HG03460 (cell line): Measurements from ENCODE around the gene FHAD1.

Experiments used
- ATAC-seq: cut with Tn5 transposase; IDR thresholded peaks from one replicate; pipeline ENCODE4 v1.9.1; 2021; ENCODE audit not compliant: unreplicated experiment

The FHAD1 gene

DNA sequence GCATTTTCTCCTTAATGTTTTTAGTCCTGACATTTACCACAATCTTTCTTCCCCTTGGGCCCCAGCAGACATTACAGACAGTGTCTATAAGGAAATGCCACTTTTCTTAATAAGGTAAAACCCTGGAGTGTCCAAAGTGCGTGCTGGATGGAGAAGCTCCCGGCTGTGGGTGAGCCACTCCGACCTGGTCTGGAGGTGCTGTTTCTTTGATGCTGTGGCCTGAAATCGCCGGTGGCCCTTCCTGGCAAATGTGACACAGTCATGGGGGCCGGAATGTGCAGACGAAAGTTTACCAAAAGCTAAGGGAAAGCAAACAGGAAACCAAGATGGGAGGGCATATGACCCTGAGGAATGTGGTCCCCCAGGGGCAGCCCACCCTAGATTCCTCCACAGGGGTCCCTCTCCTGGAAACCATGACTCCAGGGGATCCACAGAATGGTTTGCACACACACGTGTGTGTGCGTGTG is 77.9 kb downstream of the FHAD1 start:
- ATAC-seq, result no peak

DNA sequence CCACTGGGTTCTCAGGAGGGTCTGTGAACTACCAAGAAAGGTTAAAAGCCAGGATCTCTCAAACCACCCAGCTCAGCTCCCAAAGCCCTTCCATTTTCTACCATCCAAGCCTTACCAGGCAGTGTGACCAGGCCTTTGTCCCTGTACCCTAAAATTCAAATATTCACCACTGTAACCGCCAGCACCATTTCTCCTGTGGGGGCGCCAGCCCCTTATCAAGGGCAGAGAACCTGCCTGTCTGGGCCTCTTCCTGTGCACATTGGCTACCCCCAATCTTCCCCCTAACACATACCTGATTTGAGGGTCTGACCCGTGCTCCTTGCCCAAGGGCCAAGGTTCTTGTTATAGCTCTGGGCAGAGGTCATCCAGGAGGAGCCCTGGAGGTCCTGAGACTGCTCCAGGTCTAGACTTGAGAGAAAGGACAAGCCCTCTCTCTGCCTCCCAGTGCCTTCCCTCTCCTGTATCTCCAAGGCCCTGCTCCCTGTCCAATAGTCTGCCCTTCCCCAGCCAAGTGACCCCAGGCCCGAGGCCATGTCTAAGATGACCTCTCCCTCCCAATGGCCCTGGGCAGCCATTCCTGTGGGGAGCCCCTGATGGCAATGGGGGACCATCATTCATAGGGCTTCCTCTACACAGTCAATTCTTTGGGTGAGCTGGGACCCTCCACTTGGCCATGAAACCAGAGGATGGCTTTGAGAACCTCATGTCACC is 78.5 kb downstream of the FHAD1 start:
- no peak for ATAC-seq

DNA sequence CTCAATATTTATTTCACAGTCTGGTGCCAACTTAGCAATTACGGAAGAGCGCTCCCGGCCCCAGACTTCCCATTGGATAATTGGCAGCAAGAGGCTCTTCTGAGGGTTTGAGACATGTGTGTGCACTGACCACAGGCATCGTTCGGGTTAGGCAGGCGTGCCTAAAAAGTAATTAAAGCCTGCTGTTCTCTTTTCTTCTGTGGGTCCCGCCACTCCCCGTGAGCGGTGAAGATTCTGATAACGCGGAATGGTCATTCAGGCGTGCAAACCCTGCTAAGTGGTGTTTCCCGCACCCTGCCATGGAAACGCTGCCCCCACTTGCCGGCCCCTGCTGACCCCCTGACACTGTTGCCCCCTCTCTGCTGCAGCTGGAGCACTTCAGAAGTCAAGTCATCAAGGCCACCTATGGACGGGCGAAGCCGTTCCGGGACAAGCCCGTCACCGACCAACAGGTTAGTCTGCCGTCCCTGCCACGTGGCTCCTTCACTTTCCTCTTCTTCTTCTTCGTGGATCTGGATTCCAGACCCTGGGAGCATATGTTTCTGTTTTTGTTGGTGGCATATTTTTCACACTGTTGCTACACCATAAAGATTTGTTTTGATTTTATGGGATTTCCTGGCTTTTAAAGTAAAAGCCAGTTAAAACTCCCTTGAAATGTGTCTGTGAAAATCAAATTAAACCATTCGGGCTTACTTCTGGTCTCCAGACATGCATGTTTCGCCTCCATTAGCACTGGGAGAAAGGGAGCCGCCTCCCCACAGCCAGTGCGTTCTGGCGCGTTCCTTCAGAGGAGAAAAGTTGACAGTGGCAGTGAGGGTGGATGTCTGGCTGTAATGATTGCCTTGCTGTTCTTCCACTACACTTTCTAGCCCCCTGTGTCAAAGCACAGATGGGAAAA is 79.9 kb downstream of the FHAD1 start:
- no peak for ATAC-seq

DNA sequence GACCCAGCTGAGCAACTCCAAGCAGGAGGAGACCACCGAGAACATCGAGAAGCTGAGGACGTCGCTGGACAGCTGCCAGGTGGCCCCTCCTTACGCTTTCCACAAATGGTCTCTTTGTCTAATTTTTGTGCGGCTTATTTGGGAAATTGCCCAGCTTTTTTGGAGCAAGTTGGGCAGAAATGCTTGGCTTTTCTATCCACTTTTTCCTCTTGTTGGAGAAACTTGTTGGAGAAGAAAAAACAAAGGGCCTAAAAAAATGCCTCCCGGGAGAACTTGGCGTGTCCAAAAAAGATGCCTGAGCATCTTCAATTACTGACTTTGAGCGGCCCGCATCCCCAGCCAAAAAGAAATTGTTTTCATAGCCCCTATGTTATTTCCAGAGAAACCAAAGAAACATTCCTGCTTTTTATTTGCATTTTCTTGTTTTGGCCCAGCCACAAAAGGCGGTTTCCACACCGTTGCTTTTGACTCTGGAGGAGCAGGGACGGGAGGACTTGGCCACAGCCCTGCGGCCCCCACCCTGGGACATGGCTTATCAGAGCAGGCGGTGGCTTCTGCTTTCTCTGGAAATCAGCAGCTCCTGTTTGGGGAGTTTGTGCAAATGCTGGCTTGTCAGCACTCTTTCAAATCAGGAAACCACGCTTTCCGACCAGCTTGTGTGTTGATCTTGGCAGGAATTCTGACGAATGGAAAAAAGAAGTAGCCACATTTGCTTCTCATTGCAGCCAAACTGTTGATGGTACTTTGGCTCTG is 81.5 kb downstream of the FHAD1 start:
- no peak for ATAC-seq

DNA sequence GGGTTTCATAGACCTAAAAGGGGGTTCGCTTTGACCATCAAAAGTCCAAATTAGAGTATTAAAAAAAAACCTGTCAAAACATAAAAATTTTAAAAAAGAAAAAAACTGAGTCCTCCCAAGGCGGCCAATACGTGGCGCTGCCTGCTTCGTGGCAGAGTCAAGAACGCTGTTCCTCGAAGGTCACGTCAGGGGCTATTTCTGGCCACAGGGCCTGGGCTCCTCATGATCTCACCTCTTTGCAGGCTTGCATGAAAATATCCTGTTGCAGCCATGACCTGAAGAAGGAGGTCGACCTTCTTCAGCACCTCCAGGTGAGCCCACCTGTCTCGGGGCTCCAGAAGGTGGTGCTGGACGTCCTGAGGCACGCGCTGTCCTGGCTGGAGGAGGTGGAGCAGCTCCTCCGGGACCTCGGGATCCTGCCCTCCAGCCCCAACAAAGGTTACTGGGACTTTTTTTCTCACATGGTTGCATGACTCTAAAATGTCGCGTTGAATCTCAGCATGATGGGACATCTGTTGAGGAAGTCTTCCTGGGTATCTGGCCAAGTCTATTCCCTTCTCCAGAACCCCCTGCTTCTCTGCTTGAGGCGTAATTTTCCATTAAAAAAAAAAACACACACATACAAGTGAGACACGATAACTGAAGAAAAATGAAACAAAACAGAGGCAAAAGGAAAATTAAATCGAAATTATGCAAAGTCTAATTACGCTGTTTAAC is 82.2 kb downstream of the FHAD1 start:
- ATAC-seq, result no peak

DNA sequence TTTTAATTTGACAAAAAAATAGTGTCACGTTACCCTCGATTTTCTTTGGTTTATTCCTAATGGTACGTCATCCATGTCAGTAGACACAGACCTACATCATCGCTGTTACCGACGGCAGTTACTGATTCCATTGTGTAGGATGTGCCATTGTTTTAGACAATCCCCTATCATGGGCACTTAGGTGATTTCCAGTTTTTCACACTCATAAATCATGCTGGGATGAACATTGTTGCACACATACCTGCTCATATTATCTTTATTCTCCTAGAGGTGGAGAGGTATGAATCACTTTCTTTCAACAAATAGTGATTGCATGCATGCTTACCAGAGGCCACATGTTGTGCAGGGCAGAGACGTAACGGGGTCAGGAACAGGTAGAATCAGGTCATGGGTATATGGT is 83.0 kb downstream of the FHAD1 start:
- ATAC-seq, result no peak

DNA sequence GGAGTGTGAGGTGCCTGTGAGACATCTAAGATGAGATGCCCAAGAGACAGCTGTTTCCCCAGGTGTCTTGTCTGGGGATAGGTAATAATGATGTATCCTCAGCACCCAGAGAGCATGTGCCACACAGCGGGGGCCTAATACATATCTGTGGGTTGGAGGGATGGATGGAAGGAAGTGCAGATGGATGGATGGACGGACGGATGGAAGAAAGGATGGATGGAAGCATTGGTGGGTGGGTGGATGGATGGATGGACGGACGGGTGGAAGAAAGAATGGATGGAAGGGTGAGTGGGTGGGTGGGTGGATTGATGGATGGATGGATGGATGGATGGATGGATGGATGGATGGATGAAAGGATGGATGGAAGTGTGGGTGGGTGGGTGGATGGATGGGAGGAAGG is 84.2 kb downstream of the FHAD1 start:
- ATAC-seq, result no peak

DNA sequence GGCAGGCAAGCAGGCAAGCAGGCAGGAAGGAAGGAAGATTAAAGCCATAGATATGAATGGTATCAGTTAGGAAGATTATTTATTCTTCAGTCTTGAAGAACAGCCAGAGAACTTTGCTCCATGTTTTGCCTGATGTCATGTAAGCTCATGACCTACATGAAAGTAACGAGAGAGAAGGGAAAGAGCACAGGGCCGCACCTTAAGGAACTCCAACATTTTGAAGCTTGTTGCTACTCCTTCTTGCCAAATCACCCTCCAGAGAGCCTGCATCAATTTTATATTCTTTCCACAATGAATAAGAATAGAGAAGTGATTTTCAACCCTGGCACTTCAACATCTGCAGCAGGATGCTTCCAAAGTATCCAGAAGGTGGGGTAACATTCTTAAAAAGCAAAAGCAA is 84.7 kb downstream of the FHAD1 start:
- ATAC-seq, result no peak

DNA sequence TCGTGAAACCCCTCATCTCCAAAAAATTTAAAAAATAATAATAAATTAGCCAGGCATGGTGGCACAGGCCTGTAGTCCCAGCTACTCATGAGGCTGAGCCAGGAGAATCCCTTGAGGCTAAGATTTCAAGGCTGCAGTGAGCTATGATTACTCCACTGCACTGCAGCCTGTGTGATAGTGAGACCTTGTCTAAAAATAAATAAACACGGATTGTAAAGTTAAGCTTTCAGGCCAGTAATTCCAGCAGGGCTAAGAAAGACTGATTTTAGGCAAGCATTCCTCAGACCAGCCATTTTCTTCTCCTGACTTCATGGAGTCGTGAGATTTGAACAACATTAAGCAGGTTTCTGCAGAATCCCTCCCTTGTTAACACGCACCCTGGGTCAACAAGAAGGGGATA is 85.5 kb downstream of the FHAD1 start:
- no peak for ATAC-seq

DNA sequence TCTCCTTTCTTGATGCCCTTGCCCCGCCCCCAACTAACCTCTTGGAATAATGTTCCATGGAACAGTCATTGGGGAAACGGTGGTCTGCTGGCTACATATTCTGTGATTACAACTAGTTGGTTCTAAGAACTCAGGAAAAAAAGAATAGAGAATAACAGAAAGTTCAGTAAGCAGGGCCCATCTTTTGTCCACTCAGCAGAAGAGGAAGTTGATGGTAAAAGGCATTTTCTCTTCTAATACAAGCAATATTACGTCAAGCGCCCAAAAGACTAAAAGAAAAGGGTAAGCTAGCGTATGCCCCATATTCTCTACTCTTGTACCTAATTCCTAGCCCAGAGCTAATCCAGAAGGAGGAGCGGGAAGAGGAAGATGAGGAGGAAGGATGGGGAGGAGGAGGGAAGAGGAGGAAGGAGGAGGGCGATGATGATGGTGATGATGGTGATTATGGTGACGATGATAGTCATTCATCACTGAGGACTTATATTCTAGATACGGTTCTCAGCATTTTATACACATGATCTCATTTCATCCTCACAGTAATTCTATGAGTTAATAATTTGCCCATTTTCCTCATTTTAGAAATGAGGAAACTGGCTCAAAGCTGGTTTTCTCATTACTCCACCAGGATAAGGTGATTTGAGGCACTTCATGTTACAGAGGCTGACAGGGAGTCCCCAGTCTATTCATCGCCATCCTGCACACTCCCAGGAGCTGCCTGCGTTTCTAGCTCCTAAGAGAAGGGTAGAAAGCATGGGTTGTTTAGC is 86.1 kb downstream of the FHAD1 start:
- no peak for ATAC-seq

DNA sequence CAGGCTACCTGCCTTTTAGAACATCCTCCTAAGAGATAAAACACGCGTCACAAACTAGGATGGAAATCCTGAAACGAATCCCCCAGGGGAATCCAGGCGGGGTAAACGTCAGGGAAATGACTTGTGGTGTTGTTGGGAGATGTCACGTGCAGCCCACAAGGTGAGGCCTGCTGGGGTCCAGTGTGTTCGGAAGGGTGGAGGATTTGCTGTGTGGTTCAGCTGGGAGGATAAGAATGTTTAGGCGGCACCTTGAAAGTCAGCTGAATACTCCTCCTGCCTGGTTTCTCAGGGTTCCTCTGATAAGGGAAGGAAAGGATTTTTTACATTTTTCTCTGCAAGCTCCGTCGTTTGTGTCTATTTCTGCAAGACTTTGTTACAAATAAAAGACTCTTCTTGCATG is 88.0 kb downstream of the FHAD1 start:
- ATAC-seq, result no peak

DNA sequence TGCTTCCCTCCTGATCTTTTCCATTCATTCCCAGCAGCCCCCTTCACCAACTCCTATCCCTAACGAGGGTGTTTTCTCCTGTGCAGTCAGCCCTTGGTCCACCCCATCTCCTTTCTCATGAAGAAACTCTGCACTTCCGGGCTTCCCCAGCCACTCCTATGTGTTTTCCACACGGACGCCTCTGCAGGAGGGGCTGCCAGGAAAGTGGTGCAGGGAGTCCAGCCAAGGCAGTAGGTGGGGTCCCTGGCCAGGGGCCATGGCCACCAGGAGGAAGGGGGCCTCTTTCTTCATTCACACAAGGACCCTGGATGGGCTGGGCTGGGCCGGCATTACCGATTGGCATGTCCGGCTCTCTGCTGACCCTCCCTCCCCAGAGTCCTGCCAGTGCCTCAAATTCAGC is 89.8 kb downstream of the FHAD1 start:
- no peak for ATAC-seq

DNA sequence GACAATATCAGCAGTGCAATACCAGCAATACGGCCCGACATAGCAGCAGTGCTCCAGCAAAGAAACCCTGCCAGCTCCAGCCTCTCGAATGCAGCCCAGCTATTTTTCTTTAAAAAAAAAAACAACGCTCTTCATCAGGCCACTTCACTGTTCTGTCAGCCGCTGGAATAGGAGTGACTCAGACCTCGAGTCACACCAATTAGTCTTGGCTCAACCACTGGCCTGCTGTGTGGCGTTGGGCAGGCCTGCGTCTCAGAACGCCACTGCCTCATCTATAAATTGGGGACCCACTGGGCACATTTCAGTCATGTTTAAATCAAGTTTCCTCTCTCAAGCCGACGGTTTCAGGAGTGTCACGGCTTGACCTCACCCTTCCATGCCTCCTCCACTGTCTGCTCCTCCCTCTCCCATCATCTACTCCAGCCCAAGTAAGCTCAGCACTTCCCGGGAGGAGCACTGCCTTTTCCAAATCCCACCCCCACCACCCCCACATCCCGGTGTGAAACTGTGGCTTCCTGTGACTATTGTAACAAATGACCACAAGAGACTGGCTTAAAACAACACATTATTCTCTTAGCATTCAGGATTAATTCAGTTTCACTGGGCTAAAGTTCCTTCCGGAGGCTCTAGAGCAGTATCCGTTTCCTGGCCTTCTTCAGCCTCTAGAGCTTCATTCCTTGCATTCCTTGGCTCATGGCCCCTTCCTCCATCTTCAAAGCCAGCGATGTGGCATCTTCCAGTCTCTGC is 90.8 kb downstream of the FHAD1 start:
- ATAC-seq, result no peak

DNA sequence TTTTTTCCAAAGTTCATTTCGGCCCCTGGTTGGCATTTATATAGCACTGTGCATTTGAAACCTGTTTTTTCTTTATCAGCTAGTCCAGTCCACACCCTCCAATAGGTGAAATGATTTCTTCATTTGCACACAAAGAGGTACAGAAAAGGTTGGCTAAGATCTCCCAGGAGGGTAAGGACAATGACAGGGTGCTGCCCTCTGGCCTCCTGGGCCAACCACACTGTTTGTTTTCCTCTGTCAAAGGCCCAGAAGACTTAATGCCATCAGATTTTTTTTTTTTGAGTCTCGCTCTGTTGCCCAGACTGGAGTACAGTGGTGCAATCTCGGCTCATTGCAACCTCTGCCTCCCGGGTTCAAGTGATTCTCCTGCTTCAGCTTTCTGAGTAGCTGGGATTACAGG is 92.5 kb downstream of the FHAD1 start:
- no peak for ATAC-seq

DNA sequence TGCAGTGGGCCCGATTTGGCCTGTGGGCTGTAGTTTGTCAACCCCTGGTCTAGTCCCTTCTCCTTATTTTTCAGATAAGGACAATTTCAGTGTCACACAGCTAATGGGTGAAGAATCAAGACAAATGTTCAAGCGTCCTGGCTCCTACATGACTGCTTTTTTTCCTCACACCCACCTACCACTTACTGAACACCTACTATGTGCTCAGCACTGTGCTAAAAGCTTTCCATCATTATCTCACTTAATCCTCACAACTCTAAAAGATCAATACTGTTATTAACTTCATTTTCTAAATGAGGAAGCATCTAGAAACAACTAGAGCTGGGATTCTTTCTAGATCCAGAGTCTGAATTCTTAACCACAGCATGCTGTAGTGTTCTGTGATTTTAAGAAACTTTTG is 94.2 kb downstream of the FHAD1 start:
- ATAC-seq, result no peak

DNA sequence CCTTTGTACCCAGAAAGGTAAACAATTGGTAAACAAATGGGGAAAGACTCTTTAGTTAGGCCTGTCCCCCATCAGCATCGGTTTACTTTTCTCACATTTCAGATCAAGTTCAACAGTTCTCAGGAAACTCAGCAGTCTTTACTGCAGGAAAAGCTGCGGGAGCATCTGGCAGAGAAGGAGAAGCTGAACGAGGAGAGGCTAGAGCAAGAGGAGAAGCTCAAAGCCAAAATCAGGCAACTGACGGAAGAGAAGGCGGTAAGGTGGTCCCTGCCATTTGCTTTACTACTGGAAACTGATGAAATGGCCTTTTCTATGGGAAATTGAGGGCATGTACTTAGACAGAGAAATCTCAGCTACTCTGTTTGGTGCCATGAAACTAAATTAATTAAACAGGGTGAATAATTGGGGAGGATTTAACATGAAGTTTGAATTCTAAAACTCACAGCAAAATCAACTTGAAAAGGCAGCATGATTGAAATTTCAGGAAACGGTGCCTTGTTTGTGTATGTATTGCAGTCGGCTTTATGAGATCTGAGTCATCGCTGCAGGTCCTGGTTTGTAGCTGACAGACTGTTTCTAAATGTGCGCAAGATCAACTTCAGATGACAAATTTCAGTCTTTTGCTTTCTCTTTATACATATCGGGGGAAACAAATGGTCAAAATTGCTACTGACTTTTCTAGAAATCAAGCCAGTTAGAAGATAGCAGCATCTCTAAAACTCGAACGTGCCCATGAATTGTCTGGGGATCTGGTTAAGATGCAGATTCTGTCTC is 94.8 kb downstream of the FHAD1 start:
- no peak for ATAC-seq

DNA sequence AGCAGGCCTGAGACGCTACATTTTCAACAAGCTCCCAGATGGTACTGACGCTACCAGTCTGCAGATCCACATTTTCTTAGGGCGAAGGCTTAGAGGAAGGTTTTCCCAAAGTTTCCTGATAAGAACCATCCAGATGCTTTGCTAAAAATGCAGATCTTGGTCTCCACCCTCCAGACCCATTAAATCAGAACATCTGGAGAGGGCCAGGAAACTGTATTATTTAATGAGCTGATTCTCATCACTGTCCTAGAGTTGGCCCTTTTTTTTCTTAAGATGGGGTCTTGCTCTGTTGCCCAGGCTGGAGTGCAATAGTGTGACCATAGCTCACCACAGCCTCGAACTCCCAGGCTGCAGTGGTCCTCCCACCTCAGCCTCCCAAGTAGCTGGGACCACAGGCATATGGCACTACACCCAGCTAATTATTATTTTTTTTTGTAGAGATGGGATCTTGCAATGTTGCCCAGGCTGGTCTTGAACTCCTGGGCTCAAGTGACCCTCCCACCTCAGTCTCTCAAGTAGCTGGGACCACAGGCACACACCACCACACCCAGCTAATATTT is 95.5 kb downstream of the FHAD1 start:
- ATAC-seq, result no peak

DNA sequence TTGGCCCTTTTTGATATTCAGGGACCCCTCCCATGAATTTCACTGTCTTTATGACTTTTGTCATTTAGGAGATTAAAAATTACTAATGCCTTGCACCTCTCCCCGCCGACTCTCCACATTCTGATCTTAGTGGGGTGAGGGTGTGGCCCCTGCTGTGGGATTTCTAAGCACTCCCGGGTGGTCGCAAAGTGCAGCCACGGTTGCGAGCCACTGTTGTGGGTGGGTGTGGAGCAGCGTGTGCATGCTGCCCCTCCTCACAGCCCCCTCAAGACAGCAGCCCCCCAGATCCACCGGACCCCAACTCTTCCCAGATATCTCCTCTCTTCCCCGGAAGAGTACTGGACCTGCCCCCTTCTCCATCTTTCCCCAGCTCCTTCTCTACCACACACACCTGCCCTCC is 96.1 kb downstream of the FHAD1 start:
- ATAC-seq, result no peak

DNA sequence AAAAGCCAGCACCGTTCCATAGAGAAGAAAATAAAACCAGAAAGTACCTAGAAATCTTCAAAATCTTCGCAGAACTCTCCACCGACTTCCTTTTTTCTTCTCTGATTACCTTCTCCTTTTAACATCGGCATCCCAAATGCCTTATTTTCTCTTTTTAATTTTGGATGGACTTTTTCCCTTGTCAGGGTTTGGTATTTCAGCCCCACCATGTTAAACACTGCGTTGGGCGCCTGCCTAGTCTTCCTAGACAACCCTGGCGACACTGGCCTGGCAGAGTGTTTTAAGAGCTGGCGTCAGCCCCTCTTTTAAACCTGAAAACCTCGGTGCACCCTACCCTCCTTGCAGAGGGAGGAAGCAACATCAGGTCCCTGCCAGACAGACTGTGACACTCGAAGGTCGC is 96.7 kb downstream of the FHAD1 start:
- no peak for ATAC-seq
